H7 (cell line): ENCODE results near the gene HDAC7. TPM values are rescaled to one million over a fixed set of nuclear protein-coding genes. Genes with fewer than 3 reads are reported as not detected.

Experiments
- DNase-seq: peaks from one replicate; pipeline ENCODE4 v3.0.0; 2012
- H3K27me3 ChIP-seq: 2 replicates; pipeline ENCODE4 v1.6.0; 2011; ENCODE audit warnings: mild to moderate bottlenecking, low read length; ENCODE audit not compliant: control insufficient read depth, insufficient read depth
- H3K36me3 ChIP-seq: replicated peaks from 2 replicates; pipeline ENCODE4 v1.5.1; 2011; ENCODE audit warnings: low read length; ENCODE audit not compliant: control insufficient read depth, insufficient read depth
- H3K4me3 ChIP-seq: 2 replicates; pipeline ENCODE4 v1.5.1; 2011; ENCODE audit warnings: low read depth, mild to moderate bottlenecking, control low read depth, low read length, moderate library complexity; ENCODE audit not compliant: insufficient read depth
- total RNA-seq: library from RNA; depleted of rRNA; stranded (reverse); fragments of >200 nt; shearing (Covaris generic); gene quantifications from 2 replicates; pipeline ENCODE4 v1.2.3, GENCODE V29; 2014; rRNA removed

Gene HDAC7
- total RNA-seq, 1 experiment from 2014 or later = 45.2 TPM

GRCh38 chr12:47736216-47736615, 83.5 kb downstream of the HDAC7 start:
- no peak overlapping the region for H3K4me3 ChIP-seq

DNA sequence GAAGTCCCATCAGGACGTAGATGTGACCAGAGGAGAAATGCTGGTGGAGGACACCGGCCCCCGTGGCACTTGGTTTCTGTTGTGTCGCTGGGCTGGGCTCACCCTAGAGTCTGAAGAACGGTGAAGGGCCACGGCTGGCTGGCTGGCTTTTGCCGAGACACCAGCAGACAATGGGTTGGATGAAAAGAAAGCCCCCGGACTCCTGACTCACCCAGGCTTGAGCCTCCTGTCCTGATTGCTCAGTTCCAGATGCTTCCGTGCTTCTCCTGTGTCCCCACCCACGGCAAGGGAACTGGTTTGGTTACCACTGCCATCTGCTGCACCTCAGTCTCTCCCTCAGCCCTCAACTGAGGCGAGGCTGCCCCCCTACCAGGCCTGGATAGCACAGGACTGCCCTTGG, 84.1 kb downstream of the HDAC7 start:
- no peaks in the 10 kb centered on the region for H3K36me3 ChIP-seq
- H3K27me3 ChIP-seq = no peaks in the 10 kb centered on the region
- H3K4me3 ChIP-seq = no peak overlapping the region
- no peak for DNase-seq

More at GRCh38 chr12:47736216-47736615, 83.5 kb downstream of the HDAC7 start:
- Histone ChIP-seq H3K27me3 (0 out of 2 replicates have a peak, but pooled peaks cover 1% of the 10 kb centered on the region), H3K36me3 (no peaks in the 10 kb centered on the region)
- DNase-seq = no peak

DNA sequence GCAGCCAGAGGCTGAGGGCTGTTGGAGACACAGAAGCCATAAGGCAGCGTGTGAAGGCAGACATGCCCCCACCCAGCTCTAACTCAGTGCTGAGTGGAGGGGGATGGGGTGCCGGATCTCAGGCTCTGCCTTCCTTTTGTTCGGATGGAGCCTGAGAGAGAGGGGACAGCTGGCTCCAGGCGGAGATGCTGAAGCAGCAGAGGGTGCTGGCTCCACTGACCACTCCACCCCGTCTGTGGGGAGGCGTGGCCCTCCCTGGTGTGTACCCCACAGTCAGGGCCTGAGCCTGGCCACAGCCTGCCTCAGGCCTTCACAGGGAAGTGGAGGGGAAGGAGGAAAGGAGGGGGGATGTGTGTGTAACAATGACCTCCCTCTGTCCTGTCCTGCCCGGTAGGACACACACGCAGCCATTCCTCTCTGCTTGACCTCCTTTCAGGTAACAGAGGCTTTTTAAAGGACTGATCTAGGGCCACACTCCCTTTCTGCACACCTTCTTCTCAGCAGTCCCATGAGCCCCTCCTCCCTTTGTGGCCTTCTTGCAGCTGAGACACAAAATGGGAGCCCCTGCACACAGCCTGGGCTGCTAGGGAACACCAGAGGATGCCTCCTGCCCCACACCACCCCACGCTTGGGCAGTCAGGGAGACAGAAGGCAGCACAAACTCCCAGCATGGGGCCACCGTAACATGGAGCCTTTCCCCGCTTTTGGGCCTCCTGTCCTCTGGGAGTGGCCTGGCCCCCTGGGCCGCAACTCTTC, 84.8 kb downstream of the HDAC7 start:
- peak; percentile 85 for DNase-seq
- Histone ChIP-seq H3K36me3 (no peaks in the 10 kb centered on the region), H3K4me3 (no peak overlapping the region), H3K27me3 (no peaks in the 10 kb centered on the region)

DNA sequence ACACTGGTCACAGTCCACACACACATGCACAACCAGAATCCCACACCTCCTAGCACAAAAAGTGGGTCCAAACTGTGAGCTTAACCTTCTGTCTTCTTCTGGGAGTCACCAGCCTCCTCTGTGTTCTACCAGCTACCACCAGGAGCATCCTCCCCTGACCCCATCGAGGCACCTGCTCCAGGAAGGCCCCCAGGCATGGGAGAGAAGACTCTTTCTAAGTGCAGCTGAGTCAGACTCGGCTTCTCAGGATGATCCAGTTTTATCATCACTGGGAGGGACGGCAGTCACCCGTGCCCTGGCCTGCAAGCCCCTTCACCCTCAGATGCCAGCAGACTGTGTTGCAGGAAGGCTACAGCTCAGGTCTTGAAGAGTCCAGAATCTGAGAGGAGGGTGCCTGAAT, 86.6 kb downstream of the HDAC7 start:
- Histone ChIP-seq H3K4me3 (no peak overlapping the region), H3K36me3 (no peaks in the 10 kb centered on the region), H3K27me3 (no peaks in the 10 kb centered on the region; the same call in 1 of the 2 replicates)
- DNase-seq = no peak

Other genes with a start within 250 kb of the HDAC7 start
- 19.5 and 28.9 TPM in 2 replicates for gene RPAP3, start 113.9 kb downstream of the HDAC7 start, total RNA-seq
- not detected in 2 replicates for gene ENDOU, start 94.4 kb downstream of the HDAC7 start, total RNA-seq
- gene RAPGEF3, start 61.0 kb downstream of the HDAC7 start, total RNA-seq = 10.5 and 11.8 TPM in 2 replicates
- 10.9 and 12.4 TPM in 2 replicates for gene SLC48A1, start 46.7 kb downstream of the HDAC7 start, total RNA-seq
- gene VDR, start 85.1 kb upstream of the HDAC7 start, total RNA-seq = 0.03 TPM in 1 of 2 replicates, not detected in the other
- gene TMEM106C, start 143.7 kb upstream of the HDAC7 start, total RNA-seq = 13.4 and 15.6 TPM in 2 replicates
- gene COL2A1, start 184.6 kb upstream of the HDAC7 start, total RNA-seq = 2.0 and 4.6 TPM in 2 replicates